Panc1 (cell line): ENCODE results near the gene GRID1.

Source experiments
- POLR2AphosphoS5 ChIP-seq: IDR thresholded peaks from 2 replicates; pipeline ENCODE4 v1.6.1; 2012; ENCODE audit warnings: mild to moderate bottlenecking, low read depth, low read length, moderate library complexity
- REST ChIP-seq, 2 experiments: IDR thresholded peaks; 2 replicates each; pipeline ENCODE4 v1.6.1; 2011 to 2012; ENCODE audit warnings: low read depth in 2 of 2, control low read depth in 1 of 2, low read length in 1 of 2, mild to moderate bottlenecking in 1 of 2, moderate library complexity in 1 of 2; ENCODE audit not compliant: insufficient read depth in 1 of 2
- SIN3A ChIP-seq: IDR thresholded peaks from 2 replicates; pipeline ENCODE4 v1.6.1; 2012; ENCODE audit warnings: low read depth, mild to moderate bottlenecking, low read length, moderate library complexity, borderline replicate concordance; ENCODE audit not compliant: insufficient read depth
- TCF7L2 ChIP-seq: IDR thresholded peaks from 2 replicates; pipeline ENCODE4 v1.6.1; 2011; ENCODE audit warnings: mild to moderate bottlenecking, low read depth, low read length, inconsistent platforms
- TF ChIP-seq, protein P1 (sequence below): fragments of 450-650 bp; IDR thresholded peaks from 2 replicates; pipeline ENCODE4 v1.5.1; 2017; ENCODE audit warnings: mild to moderate bottlenecking

GRCh38 chr10:86025509-86025908, 341.1 kb downstream of the GRID1 start:
- TF ChIP-seq, protein P1, sequence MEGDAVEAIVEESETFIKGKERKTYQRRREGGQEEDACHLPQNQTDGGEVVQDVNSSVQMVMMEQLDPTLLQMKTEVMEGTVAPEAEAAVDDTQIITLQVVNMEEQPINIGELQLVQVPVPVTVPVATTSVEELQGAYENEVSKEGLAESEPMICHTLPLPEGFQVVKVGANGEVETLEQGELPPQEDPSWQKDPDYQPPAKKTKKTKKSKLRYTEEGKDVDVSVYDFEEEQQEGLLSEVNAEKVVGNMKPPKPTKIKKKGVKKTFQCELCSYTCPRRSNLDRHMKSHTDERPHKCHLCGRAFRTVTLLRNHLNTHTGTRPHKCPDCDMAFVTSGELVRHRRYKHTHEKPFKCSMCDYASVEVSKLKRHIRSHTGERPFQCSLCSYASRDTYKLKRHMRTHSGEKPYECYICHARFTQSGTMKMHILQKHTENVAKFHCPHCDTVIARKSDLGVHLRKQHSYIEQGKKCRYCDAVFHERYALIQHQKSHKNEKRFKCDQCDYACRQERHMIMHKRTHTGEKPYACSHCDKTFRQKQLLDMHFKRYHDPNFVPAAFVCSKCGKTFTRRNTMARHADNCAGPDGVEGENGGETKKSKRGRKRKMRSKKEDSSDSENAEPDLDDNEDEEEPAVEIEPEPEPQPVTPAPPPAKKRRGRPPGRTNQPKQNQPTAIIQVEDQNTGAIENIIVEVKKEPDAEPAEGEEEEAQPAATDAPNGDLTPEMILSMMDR = no peak
- TF ChIP-seq REST (IDR thresholded peaks at IDR 0.05; ENCODE audit: insufficient read depth in 1 of 2, low read depth in 2 of 2, low read length in 1 of 2) = no peak
- no peak for TF ChIP-seq POLR2AphosphoS5
- no peak for TF ChIP-seq TCF7L2
- no peak for TF ChIP-seq SIN3A
